ENCODE measurements around the gene CAMK4.

CAMK4 gene

GRCh38 chr5:111227801-111228200 is 3.6 kb downstream of the CAMK4 start:
- H3K27me3 ChIP-seq (ENCODE audit: control insufficient read depth, low read length), result peaks cover 13% of the 10 kb centered on the region
- no peaks in the 10 kb centered on the region for H3K9me3 ChIP-seq (ENCODE audit: control insufficient read depth, insufficient read depth, low read length)
- H3K36me3 ChIP-seq (ENCODE audit: control insufficient read depth, low read length), result no peaks in the 10 kb centered on the region
- no peaks in the 10 kb centered on the region for H3K9me2 ChIP-seq (replicated peaks; ENCODE audit: control insufficient read depth, low read length)
- peak overlapping the region; percentile 64 for H3K4me2 ChIP-seq (ENCODE audit: low read length)
- 0 out of 2 replicates have a peak overlapping the region, but pooled peaks have one; percentile 3 for H3K4me3 ChIP-seq (ENCODE audit: low read length)
- H3K79me2 ChIP-seq (ENCODE audit: control insufficient read depth, low read length), result peaks cover 51% of the 10 kb centered on the region
- TF ChIP-seq EZH2phosphoT487 (IDR thresholded peaks at IDR 0.05; ENCODE audit: borderline replicate concordance, low read length) (no peak), CTCF (IDR thresholded peaks at IDR 0.05; ENCODE audit: low read depth, low read length, poor library complexity, severe bottlenecking) (no peak)
- peaks cover 55% of the 10 kb centered on the region for H3K4me1 ChIP-seq (ENCODE audit: control insufficient read depth, low read length)
- no peaks in the 10 kb centered on the region for H4K20me1 ChIP-seq (ENCODE audit: control insufficient read depth, insufficient read depth, low read depth, low read length)
- no peaks in the 10 kb centered on the region for H3F3A ChIP-seq (ENCODE audit: control insufficient read depth, insufficient read depth)
- H3K27ac ChIP-seq (ENCODE audit: low read depth, low read length), result no peak overlapping the region

- H3K4me2 ChIP-seq (ENCODE audit: low read length), result peak overlapping the region; percentile 32
- no peak for TF ChIP-seq EZH2phosphoT487 (IDR thresholded peaks at IDR 0.05; ENCODE audit: borderline replicate concordance, low read length)
- no peak for TF ChIP-seq CTCF (IDR thresholded peaks at IDR 0.05; ENCODE audit: low read depth, low read length, poor library complexity, severe bottlenecking)
- peak overlapping the region; percentile 23 for H3K4me3 ChIP-seq (ENCODE audit: low read length)
- H4K20me1 ChIP-seq (ENCODE audit: control insufficient read depth, insufficient read depth, low read depth, low read length), result no peaks in the 10 kb centered on the region
- no peaks in the 10 kb centered on the region for H3K9me3 ChIP-seq (ENCODE audit: control insufficient read depth, insufficient read depth, low read length)
- no peaks in the 10 kb centered on the region for H3F3A ChIP-seq (ENCODE audit: control insufficient read depth, insufficient read depth)
- no peaks in the 10 kb centered on the region for H3K9me2 ChIP-seq (replicated peaks; ENCODE audit: control insufficient read depth, low read length)
- H3K36me3 ChIP-seq (ENCODE audit: control insufficient read depth, low read length), result no peaks in the 10 kb centered on the region
- H3K27ac ChIP-seq (ENCODE audit: low read depth, low read length), result 0 out of 2 replicates have a peak overlapping the region, but pooled peaks have one; percentile 2
- H3K4me1 ChIP-seq (ENCODE audit: control insufficient read depth, low read length), result peaks cover 58% of the 10 kb centered on the region
- H3K27me3 ChIP-seq (ENCODE audit: control insufficient read depth, low read length), result peaks cover 9% of the 10 kb centered on the region
- peaks cover 51% of the 10 kb centered on the region for H3K79me2 ChIP-seq (ENCODE audit: control insufficient read depth, low read length)
Measured at GRCh38 chr5:111228520-111229220, 4.5 kb downstream of the CAMK4 start.

- Histone ChIP-seq H3K9me3 (ENCODE audit: control insufficient read depth, insufficient read depth, low read length) (no peaks in the 10 kb centered on the region), H3K9me2 (replicated peaks; ENCODE audit: control insufficient read depth, low read length) (no peaks in the 10 kb centered on the region), H3K27ac (ENCODE audit: low read depth, low read length) (peak overlapping the region; percentile 14), H3K4me2 (ENCODE audit: low read length) (peak overlapping the region; percentile 32), H3F3A (ENCODE audit: control insufficient read depth, insufficient read depth) (no peaks in the 10 kb centered on the region), H3K36me3 (ENCODE audit: control insufficient read depth, low read length) (no peaks in the 10 kb centered on the region), H3K79me2 (ENCODE audit: control insufficient read depth, low read length) (peaks cover 54% of the 10 kb centered on the region), H3K27me3 (ENCODE audit: control insufficient read depth, low read length) (peaks cover 5% of the 10 kb centered on the region), H4K20me1 (ENCODE audit: control insufficient read depth, insufficient read depth, low read depth, low read length) (no peaks in the 10 kb centered on the region), H3K4me1 (ENCODE audit: control insufficient read depth, low read length) (peaks cover 64% of the 10 kb centered on the region), H3K4me3 (ENCODE audit: low read length) (peak overlapping the region; percentile 23)
- TF ChIP-seq CTCF (IDR thresholded peaks at IDR 0.05; ENCODE audit: low read depth, low read length, poor library complexity, severe bottlenecking), result no peak
- no peak for TF ChIP-seq EZH2phosphoT487 (IDR thresholded peaks at IDR 0.05; ENCODE audit: borderline replicate concordance, low read length)
Measured at GRCh38 chr5:111229221-111229835, 5.1 kb downstream of the CAMK4 start.
